GM19468 (cell line): ENCODE results near the gene TESK2.
"Not testable (repeated sequence)": the region's sequence is repeated elsewhere in the genome, so short reads cannot be mapped to it uniquely, and the experiment has no call there.

Experiments
- ATAC-seq: cut with Tn5 transposase; IDR thresholded peaks from one replicate; pipeline ENCODE4 v1.9.1; 2021; ENCODE audit warnings: mild to moderate bottlenecking, moderate library complexity, moderate number of reproducible peaks; ENCODE audit not compliant: unreplicated experiment; ENCODE audit errors: extremely low read depth

Gene TESK2

DNA sequence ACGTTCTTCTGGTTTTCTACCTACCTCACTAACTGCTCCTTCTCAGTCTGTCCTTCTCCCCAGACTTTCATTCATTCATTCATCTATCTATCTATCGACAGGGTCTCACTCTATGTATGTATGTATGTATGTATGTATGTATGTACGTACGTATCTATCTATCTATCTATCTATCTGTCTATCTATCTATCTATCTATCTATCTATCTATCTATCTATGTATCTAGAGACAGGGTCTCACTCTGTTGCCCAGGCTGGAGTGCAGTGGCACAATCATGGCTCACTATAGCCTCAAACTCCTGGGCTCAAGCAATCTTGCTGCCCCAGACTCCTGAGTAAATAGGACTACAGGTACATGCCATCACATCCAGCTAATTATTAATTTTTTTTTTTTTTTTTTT, 106.8 kb downstream of the TESK2 start:
- not testable (repeated sequence) for ATAC-seq

DNA sequence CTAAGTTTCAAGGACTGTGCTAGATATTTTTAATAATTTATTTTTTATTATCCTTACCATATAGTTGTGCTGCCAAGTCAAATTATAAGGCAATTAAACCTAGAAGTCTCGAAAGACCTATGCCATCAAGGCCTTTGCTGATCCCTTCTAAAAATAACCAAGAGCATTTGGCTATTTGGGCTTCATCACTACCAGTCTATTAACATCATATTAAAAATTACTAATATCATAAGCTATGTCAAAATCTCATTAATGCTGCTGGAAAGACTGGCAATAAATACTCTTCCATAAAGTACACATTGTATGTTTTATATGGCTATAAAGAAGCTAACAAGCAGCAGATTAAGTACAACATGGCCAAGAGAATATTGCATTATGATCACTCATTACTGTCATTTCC, 107.8 kb downstream of the TESK2 start:
- ATAC-seq = no peak

DNA sequence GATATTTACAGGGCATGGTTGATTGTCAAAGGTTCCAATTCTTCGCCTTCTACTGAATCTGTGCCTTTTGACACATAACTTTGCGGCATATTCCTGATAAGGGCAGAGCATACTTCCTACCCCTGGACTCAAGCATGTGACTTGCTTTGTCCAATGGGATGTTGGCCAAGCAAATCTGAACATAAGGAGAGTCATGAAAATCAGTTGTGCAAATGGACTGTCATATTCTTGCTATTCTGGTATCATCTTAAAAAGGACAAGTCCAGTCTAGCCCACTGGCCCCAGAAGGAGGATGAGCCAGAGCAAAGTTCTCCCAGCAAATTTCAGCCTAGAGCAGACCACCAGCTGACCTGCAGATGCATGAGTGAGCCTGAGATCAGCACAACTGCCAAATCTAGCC, 109.7 kb downstream of the TESK2 start:
- no peak for ATAC-seq

DNA sequence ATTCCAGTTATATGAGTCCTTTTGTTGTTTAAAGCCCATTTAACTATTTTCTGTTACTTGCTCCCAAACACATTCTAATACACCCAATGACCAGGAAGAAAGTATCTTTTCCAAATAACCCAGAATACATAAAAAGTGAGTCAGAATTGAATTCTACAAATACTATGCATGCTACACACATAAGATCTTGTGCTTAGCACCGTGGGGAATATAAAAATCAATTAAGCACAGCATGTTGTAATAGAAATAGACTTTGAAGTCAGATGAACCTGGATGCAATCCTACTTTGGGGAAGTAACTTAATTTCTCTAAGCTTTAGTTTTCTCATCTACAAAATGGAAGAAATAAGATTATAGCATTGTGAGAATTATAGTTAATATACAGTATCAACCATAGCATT, 110.2 kb downstream of the TESK2 start:
- ATAC-seq = no peak

DNA sequence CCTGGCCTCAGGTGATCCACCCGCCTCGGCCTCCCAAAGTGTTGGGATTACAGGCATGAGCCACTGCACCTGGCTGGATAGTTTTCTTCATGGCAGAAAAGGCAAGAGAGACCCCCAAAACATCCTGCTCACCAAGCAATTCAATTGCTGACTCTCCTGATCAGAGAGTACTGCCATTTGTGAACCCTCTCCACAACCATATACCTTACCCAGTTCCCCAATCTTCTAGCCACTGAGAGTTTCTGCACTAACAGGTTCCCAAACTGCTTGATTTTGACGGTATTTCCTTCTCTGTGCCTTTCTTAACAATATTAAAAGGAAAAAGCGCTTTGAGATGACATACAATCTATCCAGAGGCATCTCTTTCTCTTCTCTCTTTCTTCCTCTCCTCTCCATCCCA, 110.8 kb downstream of the TESK2 start:
- ATAC-seq = no peak

DNA sequence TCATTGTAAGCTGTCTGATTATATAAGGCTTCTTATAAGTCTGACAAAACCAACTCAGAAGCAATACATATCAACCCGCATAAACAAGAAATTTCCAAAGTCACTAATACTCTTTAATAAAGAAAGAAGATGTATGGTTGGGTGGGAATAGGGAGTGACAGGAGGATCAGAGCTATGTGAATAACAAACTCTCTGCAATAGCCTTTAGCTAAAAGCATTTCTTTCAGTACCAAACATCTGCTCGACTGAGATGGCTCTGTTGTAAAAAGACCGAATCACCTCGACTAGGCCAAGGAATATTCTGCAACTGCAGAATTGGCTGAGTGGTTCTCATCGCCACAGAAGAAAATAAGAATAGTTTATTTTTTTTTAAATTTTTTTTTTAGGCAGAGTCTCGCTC, 111.4 kb downstream of the TESK2 start:
- no peak for ATAC-seq

DNA sequence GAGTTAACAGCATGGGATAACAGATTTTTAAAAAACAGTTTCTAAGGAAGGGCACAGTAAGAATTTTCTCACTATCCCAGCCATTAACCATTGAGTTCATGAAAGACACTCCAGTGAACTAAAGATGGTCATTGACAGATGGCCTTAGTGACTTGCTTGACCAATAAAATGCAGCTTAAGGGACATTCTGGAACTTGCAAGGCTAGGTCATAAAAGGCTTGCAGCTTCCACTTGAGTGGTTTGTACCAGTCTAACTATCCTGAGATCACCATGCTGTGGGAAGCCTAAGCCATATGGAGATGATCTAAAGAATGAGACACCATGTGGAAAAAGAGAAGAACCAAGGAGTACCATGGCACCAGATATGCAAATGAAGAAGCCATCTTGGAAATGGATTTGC, 112.8 kb downstream of the TESK2 start:
- ATAC-seq = no peak

DNA sequence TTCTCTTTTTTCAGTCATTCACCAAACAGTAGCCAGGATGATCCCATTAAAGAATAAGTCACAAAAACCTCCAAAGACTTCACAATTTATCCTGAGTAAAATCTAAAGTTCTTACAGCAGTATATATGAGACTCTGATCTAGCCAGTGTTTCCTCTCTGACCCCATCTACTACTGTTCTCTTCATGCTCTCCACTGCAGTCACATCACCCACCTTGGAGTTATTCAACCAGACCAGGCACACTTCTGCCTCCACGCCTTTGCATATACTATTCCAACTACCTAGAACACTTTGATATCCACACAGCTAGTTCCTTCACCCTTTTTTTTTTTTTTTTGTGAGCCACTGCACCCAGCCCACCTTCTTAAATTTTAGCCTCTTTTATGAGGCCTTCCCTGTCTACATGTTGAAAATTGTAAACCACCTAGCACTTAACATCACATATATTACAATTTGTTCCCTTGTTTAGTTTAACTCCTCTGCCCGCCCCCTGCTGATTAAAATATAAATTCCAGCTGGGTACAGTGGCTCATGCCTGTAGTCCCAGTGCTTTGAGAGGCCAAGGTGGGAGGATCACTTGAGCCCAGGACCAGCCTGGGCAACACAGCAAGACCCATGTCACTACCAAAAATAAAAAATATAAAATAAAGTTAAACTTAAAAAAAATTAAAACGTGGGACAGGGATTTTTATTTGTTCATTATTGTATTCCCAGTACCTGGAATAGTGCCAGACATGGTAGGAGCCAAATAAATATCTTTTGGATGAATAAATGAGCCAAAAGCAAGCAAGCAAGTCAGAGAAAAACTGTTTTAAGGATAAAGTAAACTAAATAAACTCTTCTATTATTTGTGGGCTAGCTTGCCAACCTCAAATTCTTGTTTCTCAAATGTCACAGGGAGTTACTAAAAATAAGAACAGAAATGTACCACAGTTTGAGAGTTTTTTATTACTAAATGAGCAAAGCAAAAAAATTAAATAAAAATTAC, 115.6 kb downstream of the TESK2 start:
- no peak for ATAC-seq

DNA sequence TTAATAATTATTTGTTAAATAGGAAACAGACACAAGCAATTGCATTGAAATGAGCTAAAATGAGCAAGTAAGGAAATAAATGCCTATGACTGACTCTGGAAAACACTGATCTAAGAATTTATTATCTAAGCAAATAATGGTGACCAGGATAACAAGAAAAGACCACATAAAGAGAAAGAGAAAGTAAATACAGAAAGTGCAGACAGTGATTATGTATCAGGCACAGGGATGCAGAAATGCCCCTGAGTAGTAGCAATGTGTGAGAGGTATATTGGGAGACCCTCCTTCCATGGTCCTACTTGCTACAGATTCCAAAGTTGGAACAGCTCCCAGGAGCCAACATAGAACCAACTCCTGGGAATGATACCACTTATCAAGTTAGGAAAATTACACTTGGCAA, 117.4 kb downstream of the TESK2 start:
- no peak for ATAC-seq

DNA sequence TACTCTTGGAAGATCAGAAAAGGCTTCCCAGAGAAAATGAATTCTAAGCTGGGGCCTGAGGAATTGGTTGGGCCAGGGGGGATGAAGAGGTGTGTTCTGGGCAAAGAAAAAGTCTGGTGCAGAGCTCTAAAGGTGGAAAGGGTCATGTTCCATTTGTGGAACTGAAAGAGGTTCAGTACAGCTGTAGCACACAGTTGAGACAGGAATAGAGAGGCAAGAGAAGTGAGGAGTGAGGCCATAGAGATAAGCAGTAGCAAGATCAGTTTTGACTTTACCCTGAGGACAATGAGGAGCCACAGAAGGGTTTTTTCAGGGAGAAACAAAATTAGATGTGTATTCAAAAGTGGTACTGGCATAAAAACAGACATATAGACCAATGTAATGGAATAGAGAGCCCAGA, 120.4 kb downstream of the TESK2 start:
- no peak for ATAC-seq

DNA sequence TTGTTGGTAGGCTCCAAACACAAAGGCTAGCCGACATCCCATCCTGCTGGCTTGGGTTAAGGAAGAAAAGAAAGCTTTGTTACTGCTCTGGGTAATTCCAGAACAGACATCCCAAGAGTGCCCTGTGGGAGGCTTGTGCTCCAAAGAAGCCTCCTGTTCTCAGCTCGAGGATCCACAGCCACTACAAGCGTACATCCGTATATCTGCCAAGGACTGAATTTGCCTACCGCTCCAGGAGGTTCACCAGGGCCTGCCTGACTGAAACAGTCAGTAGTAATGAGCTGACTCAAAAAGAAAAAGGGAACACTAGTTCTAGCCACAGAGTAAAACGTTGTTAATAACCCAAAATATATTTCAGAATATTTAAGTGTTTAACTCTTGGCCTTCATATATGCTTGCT, 125.9 kb downstream of the TESK2 start:
- no peak for ATAC-seq

DNA sequence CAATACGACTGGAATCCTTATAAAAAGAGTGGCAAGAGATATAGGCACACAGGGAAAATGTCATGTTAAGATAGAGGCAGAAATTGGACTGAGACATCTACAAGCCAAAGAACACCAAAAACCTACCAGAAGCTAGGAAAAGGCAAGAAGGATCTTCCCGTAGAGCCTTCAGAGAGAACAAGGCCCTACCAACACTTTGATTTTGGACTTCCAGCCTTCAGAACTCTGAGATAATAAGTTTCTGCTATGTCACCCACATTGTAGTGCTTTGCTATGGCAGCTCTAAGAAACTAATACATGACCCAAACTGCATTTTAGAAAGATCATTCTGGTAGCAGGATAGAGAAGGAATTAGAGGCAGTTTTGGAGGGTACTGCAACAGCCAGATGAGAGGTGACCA, 126.7 kb downstream of the TESK2 start:
- no peak for ATAC-seq

DNA sequence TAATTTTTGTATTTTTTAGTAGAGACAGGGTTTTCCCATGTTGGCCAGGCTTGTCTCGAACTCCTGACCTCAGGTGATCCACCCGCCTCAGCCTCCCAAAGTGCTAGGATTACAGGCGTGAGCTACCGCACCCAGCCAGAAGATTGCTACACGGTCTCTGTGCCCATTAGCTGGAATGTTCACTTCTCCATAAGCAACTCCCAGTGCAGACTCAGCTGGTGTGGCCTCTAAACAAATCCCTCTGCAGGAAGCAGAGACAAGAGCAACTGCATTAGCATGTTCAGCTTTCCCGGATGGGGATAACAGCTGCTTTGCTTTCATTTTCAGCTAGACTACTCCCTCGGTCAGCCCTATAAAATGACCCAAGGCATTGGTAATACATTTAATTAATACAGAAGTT, 130.0 kb downstream of the TESK2 start:
- ATAC-seq = not testable (repeated sequence)

DNA sequence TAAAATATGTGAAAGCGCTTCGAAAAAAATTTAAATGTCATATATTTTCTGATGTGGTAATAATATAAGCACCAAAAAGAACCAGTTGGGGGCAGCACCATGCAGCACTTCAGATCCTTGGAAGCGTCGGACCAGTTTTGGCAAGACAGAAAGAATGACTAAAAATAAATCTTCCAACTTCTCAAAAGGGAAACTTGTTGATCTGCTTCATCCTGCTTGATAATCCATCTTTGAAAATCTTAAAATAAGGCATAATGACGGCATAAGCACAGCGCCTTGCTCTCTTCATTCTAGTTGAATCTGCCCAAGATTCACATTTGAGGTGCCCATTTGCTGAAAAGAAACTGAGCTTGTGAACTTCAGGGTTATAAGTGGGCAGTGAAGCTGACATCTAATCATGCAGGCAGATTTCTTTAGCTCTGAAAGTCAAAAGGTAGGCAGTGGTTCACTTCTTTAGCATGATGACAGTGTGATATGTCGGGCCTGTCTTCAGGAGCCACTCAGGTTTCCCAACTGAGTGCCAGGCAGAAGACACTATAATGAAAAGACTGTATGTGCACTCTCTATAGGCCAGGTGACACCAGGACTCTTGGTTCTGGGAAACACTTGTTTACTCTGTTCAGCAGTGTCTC, 131.0 kb downstream of the TESK2 start:
- ATAC-seq = no peak

DNA sequence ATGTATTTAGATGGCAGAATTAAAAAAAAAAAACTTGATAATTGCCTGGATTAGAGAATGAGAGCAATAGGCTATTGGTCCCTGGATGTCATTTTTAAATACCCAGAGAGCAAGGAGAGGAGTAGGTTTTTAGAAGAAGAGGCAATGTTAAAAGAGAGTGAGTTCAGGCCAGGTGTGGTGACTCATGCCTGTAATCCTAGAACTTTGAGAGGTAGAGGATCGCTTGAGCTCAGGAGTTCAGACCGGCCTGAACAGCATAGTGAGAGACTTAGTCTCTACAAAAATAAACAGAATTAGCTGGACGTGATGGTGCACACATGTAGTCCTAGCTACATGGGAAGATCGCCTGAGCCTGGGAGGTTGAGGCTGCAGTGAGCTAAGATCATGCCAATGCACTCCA, 134.8 kb downstream of the TESK2 start:
- no peak for ATAC-seq

DNA sequence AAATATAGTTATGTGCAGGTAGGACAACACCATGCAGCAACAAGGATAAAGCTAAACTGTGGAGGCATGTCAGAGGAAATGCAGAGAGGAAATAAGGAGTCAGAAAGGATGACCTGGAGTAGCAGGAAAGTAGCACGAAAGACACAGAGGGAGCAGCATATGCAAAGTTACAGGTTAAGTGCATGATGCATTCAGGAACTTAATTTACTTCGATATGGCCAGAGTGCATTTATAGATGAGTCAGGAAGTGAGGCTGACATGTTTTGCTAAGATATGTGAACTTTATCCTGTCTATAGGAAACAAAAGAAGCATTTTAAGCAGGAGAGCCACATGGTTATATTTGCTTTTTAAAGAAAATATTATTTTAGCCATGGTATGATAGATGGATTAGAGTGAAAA, 135.3 kb downstream of the TESK2 start:
- no peak for ATAC-seq

DNA sequence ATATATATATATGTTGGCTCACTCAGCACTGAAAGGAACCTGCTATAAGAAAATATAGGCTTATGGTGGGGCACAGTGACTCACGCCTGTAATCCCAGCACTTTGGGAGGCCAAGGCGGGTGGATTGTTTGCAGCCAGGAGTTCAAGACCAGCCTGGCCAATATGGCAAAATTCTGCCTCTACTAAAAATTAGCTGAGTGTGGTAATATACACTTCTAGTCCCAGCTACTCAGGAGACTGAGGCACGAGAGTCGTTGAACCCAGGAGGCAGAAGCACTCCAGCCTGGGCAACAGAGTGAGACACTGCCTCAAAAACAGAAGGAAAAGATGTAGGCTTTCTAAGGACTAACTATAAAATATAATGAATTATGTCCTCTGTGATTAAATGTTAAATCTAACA, 136.1 kb downstream of the TESK2 start:
- ATAC-seq = no peak

DNA sequence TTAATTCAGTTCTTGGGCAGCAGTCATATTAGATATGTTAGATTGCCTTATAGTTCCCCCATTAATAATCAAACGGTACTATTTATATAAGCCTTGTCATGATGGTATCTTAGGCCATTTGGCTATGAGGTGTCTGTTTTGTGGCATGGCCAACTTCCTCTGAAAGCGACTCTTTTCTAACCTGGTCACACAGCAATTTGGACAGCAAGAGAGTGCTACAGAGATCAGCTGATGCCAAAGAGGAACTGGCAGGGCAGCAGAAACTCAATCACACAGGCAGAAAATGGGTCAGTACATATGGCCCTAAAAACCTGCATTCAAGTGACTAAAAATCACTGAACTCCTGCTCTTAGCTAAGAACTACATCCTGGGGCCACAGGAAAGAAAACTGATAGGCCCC, 137.3 kb downstream of the TESK2 start:
- no peak for ATAC-seq

DNA sequence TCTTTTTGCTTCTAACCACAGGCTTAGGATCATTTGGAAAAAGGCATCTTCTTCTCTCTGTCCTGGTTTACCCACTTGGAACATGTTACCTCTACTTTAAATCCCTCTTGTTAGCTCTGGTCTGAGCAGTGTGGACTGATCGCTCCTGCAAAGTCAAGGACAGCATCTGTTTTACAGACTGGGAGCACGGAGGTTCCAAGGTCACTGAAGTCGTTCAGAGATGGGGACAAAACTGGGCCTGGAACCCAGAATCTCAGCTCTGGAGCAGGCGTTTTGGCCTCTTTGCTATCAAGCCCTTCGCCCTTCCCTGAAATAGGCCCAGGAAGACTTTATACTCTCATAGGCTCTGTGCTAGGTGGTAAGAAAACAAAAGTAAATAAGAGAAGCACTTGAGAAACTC, 139.5 kb downstream of the TESK2 start:
- ATAC-seq = no peak

DNA sequence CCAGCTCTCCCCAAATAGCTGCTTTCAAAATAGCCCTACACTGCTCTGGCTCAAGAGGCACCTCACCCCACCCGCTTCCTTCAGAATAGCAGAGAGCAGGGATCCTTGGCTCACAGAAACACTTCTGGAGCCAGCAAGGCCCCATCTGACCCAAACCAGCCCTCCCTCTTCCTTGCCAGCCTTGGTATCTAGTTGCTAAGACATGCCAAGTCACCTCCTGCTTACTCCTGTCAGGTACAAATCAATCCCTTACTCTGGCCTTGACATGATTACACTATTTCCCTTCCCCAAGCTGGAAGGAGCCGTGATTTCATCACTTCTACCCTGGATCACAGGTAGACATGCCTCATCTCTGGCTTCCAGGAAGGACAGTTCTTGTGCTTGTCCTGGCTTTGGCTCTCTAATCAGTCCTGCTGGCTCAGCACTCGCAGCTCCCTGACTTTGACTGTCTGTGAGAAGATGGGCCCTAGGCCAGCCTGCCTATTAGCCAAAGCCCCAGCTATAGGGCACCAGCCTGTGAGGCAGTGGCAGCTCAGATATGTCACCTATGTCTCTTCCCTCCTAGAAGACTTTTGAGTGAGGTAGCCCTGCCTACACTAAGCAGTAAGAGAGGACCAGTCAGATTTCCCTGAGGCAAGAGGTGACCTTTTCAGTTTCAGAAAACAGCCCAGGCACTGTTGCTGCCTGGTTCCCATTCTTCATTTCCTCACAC, 141.8 kb downstream of the TESK2 start:
- ATAC-seq = no peak

DNA sequence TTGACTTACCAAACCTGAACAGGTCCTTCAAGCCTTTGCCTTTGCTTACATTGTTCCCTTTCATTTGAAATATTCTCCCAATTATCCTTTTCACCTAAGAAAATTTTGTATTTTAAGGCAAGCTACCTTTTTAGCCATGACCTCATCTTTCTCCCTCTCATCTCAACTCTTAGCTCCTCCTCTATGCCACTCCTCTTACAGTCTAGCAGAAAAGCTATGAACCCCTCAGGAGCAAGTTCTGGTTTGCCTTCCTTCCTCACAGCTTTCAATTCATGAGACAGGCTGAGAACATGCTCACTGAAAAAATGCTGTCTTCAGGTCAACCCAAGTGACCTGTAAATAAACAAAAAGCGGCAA, 142.4 kb downstream of the TESK2 start:
- ATAC-seq = no peak
